PC-9 (cell line): ENCODE measurements around the gene AMER3. TPM values are rescaled to one million over a fixed set of nuclear protein-coding genes. Genes with fewer than 3 reads are reported as not detected.
A peak's percentile ranks its signal among the peaks of the same experiment; 100 is the strongest.

Source experiments
- BruUV-seq: library from RNA; stranded (reverse); fragments of 400-500 nt; replicated peaks from 2 replicates; lab custom pipeline; 2021; lab: Mats Ljungman, UMichigan
- CTCF ChIA-PET: fragments of 300-600 bp; sonication (Branson Sonifier 250); formaldehyde crosslinking; loops from one replicate; lab custom pipeline; 2022; ENCODE audit warnings: antibody characterized with exemption; lab: Charles Lee
- POLR2A ChIA-PET: fragments of 300-600 bp; sonication (Branson Sonifier 250); formaldehyde crosslinking; loops from one replicate; lab custom pipeline; 2022; ENCODE audit warnings: antibody characterized with exemption; ENCODE audit not compliant: unreplicated experiment; lab: Charles Lee
- DNase-seq, 2 experiments: peaks; one replicate each; pipeline versions ENCODE4 v3.0.0 to v3.0.0-alpha.2; 2015 to 2022; ENCODE audit warnings: mixed read lengths in 1 of 2
- H2AFZ ChIP-seq: fragments of 200-600 bp; sonication (generic); 2 replicates; pipeline ENCODE4 v1.8.1; 2017; ENCODE audit warnings: antibody characterized with exemption
- H3F3A ChIP-seq: fragments of 200-600 bp; sonication (generic); 2 replicates; pipeline ENCODE4 v1.8.1; 2017; ENCODE audit warnings: antibody characterized with exemption, mild to moderate bottlenecking, low read depth; ENCODE audit not compliant: insufficient read depth
- H3K27ac ChIP-seq: fragments of 200-600 bp; sonication (generic); 2 replicates; pipeline ENCODE4 v1.6.1; 2016; ENCODE audit warnings: mixed run types
- H3K27me3 ChIP-seq: fragments of 200-600 bp; sonication (generic); 2 replicates; pipeline ENCODE4 v1.6.1; 2016; ENCODE audit warnings: low read depth, mixed run types; ENCODE audit not compliant: insufficient read depth
- H3K36me3 ChIP-seq: fragments of 200-600 bp; sonication (generic); 2 replicates; pipeline ENCODE4 v1.6.1; 2016; ENCODE audit warnings: low read depth, mixed run types
- H3K4me1 ChIP-seq: fragments of 200-600 bp; sonication (generic); replicated peaks from 2 replicates; pipeline ENCODE4 v1.6.1; 2016; ENCODE audit warnings: mixed run types; ENCODE audit not compliant: insufficient read depth
- H3K4me2 ChIP-seq: fragments of 200-600 bp; sonication (generic); 2 replicates; pipeline ENCODE4 v1.6.1; 2017; ENCODE audit warnings: mixed run types
- H3K4me3 ChIP-seq: fragments of 200-600 bp; sonication (generic); 2 replicates; pipeline ENCODE4 v1.6.1; 2016; ENCODE audit warnings: mixed run types
- H3K79me2 ChIP-seq: fragments of 200-600 bp; sonication (generic); 2 replicates; pipeline ENCODE4 v1.6.1; 2017; ENCODE audit warnings: low read depth, mixed run types
- H3K9me2 ChIP-seq: fragments of 200-600 bp; sonication (generic); 2 replicates; pipeline ENCODE4 v1.8.1; 2017; ENCODE audit warnings: mild to moderate bottlenecking; ENCODE audit not compliant: insufficient read depth
- H3K9me3 ChIP-seq: fragments of 200-600 bp; sonication (generic); 2 replicates; pipeline ENCODE4 v1.8.1; 2016; ENCODE audit warnings: low read depth; ENCODE audit not compliant: insufficient read depth
- H4K20me1 ChIP-seq: fragments of 200-600 bp; sonication (generic); 2 replicates; pipeline ENCODE4 v1.8.1; 2017; ENCODE audit not compliant: insufficient read depth
- CTCF ChIP-seq: fragments of 200-600 bp; sonication (generic); conservative IDR thresholded peaks from 2 replicates; pipeline ENCODE4 v1.6.1; 2017; ENCODE audit warnings: mixed run types, antibody characterized with exemption, mild to moderate bottlenecking, moderate library complexity
- EZH2 ChIP-seq: fragments of 200-600 bp; sonication (generic); IDR thresholded peaks from 2 replicates; pipeline ENCODE4 v1.8.0; 2017; ENCODE audit warnings: antibody characterized with exemption, low read depth
- intact Hi-C: fragments of 100-400 bp; cut with micrococcal nuclease; formaldehyde crosslinking; loops from one replicate; pipeline ENCODE4 v1.10.0; 2022; ENCODE audit not compliant: unreplicated experiment
- total RNA-seq: library from RNA; stranded (reverse); gene quantifications from 2 replicates; pipeline ENCODE4 v1.2.3, GENCODE V29; 2021

AMER3 gene
- total RNA-seq, 1 experiment from 2014 or later = not detected

- Histone ChIP-seq H3K36me3 (no peaks in the 10 kb centered on the region), H3K27me3 (no peaks in the 10 kb centered on the region), H3F3A (peaks cover 16% of the 10 kb centered on the region), H3K4me1 (peaks cover 40% of the 10 kb centered on the region), H3K4me3 (no peak overlapping the region), H3K4me2 (peak overlapping the region; percentile 68; the same call in 1 of the 2 replicates), H3K9me3 (no peaks in the 10 kb centered on the region), H2AFZ (no peak overlapping the region), H3K9me2 (no peaks in the 10 kb centered on the region), H4K20me1 (no peaks in the 10 kb centered on the region), H3K79me2 (no peaks in the 10 kb centered on the region), H3K27ac (peak overlapping the region; percentile 99)
- no peak for TF ChIP-seq EZH2
- no peak for TF ChIP-seq CTCF
- BruUV-seq = no TSS peak
- ChIA-PET CTCF (no interaction called here), POLR2A (interaction anchor here (0.5 kb wide), 1 partner anchor 282 kb away, joined by 11 read pairs; no protein-coding TSS in a partner anchor)
- peak; percentile 81 to 96 for DNase-seq
- intact Hi-C loops = loop anchor here (2.0 kb wide), 1 partner anchor 28 kb away; the partner anchor contains the start of gene ARHGEF4
These were observed 53.3 kb downstream of the AMER3 start for GRCh38 chr2:130808482-130809268.

GRCh38 chr2:130810490-130810889, 55.1 kb downstream of the AMER3 start:
- TF ChIP-seq EZH2 (no peak), CTCF (no peak)
- Histone ChIP-seq H3K27ac (peak overlapping the region; percentile 99; the same call in 1 of the 2 replicates), H3K4me2 (no peak overlapping the region), H3K9me3 (no peaks in the 10 kb centered on the region), H3K4me3 (no peak overlapping the region), H3F3A (peaks cover 16% of the 10 kb centered on the region), H3K27me3 (no peaks in the 10 kb centered on the region), H3K36me3 (no peaks in the 10 kb centered on the region), H4K20me1 (no peaks in the 10 kb centered on the region), H2AFZ (no peak overlapping the region), H3K9me2 (no peaks in the 10 kb centered on the region), H3K4me1 (peaks cover 45% of the 10 kb centered on the region), H3K79me2 (no peaks in the 10 kb centered on the region)
- POLR2A ChIA-PET = no interaction called here
- intact Hi-C loops = no loop called here
- no TSS peak for BruUV-seq
- CTCF ChIA-PET = interaction anchor here (0.6 kb wide), 1 partner anchor 110 kb away, joined by 11 read pairs; no protein-coding TSS in a partner anchor
- no peak for DNase-seq

GRCh38 chr2:130813722-130814121, 58.4 kb downstream of the AMER3 start:
- H3F3A ChIP-seq = peaks cover 4% of the 10 kb centered on the region
- TF ChIP-seq EZH2 (no peak), CTCF (no peak)
- no peaks in the 10 kb centered on the region for H3K9me2 ChIP-seq
- no TSS peak for BruUV-seq
- ChIA-PET CTCF (no interaction called here), POLR2A (no interaction called here)
- no peaks in the 10 kb centered on the region for H3K79me2 ChIP-seq
- no peaks in the 10 kb centered on the region for H3K27me3 ChIP-seq
- intact Hi-C loops = no loop called here
- DNase-seq = peak in 1 of 2 experiments; percentile 34
- H2AFZ ChIP-seq = no peak overlapping the region
- H3K4me3 ChIP-seq = no peak overlapping the region
- H4K20me1 ChIP-seq = no peaks in the 10 kb centered on the region
- peaks cover 27% of the 10 kb centered on the region for H3K4me1 ChIP-seq
- no peak overlapping the region; the same call in 1 of the 2 replicates for H3K4me2 ChIP-seq
- H3K36me3 ChIP-seq = no peaks in the 10 kb centered on the region
- H3K9me3 ChIP-seq = no peaks in the 10 kb centered on the region
- no peak overlapping the region for H3K27ac ChIP-seq
